ENCODE measurements around the gene NOPCHAP1.

NOPCHAP1 gene

DNA sequence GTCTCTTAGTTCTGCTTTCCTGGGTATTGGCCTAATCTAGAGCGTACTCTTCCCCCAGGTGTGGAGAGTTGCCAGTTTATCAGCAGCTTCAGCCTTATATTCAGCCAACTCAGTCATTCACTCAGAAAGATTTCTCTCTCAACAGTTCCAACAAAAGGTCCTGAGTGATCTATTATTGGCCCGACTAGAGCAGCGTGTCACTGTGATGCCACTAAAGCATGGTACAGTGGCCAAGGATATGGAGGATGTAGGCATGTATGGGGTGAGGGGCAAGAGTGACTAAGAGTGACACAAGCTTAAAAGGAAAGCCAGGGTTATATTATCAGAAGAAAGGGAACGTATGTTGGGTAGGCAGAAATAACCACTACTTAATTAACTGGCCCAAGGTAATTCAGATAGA is 4.8 kb downstream of the NOPCHAP1 start:
- H3K27ac ChIP-seq = no peak overlapping the region
- TF ChIP-seq, protein P1, sequence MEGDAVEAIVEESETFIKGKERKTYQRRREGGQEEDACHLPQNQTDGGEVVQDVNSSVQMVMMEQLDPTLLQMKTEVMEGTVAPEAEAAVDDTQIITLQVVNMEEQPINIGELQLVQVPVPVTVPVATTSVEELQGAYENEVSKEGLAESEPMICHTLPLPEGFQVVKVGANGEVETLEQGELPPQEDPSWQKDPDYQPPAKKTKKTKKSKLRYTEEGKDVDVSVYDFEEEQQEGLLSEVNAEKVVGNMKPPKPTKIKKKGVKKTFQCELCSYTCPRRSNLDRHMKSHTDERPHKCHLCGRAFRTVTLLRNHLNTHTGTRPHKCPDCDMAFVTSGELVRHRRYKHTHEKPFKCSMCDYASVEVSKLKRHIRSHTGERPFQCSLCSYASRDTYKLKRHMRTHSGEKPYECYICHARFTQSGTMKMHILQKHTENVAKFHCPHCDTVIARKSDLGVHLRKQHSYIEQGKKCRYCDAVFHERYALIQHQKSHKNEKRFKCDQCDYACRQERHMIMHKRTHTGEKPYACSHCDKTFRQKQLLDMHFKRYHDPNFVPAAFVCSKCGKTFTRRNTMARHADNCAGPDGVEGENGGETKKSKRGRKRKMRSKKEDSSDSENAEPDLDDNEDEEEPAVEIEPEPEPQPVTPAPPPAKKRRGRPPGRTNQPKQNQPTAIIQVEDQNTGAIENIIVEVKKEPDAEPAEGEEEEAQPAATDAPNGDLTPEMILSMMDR (conservative IDR thresholded peaks at IDR 0.05) = no peak

DNA sequence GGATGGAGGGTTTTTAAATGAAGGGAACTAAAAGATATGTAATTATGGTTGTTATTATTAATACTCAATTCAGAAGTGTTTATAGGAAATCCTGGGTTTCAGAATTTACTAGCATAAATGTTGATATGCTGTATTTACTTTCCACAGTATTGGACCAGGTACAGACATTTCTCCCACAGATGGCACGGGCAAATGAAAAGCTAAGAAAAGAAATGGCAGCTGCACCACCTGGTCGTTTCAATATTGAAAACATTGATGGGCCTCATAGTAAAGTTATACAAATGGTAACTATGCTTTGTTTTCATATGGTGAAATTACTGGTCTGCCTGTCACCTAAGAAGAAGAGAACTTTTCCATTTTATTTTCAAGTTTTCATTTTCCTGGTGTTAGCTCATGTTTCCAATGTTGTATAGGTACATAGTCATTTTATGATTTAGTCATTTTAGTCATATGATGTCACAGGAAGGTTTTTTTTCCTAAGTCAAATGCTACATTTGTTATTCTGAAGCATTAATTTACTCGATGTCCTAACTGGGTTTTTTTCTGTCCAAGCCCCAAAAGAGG is 5.5 kb downstream of the NOPCHAP1 start:
- TF ChIP-seq, protein P1 (conservative IDR thresholded peaks at IDR 0.05) = no peak
- H3K27ac ChIP-seq = no peak overlapping the region

DNA sequence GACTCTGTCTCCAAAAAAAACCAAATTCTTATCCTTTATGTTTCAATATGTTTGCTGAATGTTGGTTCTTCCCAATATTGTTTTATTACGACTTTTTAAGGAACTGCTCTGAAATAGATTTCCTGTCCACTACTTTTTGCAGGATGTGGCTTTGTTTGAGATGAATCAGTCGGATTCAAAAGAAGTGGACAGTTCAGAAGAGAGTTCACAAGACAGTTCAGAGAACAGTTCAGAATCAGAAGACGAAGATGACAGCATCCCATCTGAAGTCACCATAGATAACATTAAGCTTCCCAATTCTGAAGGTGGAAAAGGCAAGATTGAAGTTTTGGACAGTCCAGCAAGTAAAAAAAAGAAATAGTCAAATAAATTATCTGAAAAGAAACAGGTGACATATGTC is 8.2 kb downstream of the NOPCHAP1 start:
- TF ChIP-seq, protein P1 (conservative IDR thresholded peaks at IDR 0.05) = no peak
- no peak overlapping the region for H3K27ac ChIP-seq

DNA sequence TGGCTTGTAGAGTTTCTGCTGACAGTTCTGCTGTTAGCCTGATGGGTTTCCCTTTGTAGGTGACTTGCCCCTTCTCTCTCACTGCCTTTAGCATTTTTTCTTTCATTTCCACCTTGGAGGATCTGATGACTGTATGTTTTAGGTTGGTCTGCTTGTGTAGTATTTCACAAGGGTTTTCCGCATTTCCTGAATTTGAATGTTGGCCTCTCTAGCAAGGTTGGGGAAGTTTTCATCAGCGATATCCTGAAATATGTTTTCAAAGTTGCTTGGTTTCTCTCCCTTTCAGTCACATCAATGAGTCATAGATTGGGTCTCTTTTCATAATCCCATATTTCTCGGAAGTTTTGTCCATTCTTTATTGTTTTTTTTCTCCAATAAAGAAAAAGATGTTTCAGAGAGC is 11.4 kb downstream of the NOPCHAP1 start:
- TF ChIP-seq, protein P1 (conservative IDR thresholded peaks at IDR 0.05) = no peak
- H3K27ac ChIP-seq = no peak overlapping the region

DNA sequence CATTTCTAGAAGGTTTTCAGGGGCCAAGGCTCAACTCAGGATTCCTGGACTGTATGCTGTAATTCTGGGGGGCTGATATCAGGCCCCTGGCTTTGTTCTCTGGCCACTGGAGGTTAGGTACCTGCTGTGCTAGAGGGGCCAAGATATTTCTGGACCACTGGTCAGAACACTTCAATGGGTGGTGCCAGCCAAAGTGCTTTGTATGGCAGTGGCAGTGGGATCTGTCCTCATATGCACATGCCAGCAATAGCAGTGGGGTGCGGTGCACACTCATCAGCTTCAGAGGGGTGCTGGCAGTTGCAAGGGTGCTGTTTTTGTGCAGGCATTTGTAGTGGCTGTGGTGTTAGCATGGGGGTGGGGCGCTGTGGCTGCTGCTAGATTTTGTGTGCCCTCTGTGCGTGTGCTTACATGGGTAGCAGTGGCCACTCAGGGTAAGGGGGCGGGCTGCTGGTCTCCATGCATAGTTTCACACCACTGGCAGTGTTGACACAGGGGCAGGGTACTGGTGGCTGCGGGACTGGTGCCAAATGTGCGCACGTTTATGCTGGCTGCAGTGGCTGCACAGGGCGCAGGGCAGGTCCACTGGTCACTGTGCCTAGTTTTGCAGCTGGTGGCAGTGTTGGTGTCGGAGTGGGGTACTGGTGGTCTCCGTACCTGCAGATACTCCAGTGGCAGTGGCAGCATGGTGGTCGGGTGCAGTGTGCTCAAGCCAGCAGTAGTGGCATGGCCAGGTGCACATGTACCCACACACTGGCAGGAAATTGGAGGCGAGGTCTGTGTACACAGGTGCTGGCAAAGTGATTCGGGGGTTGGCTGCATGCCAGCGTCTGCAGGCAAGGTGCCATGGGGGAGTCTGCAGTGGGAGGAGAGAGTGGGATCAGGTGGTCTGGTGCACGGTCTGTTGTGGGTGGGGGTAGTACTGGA is 12.6 kb downstream of the NOPCHAP1 start:
- peak overlapping the region; percentile 48; the same call in 1 of the 2 replicates for H3K27ac ChIP-seq
- TF ChIP-seq, protein P1 (conservative IDR thresholded peaks at IDR 0.05) = no peak

DNA sequence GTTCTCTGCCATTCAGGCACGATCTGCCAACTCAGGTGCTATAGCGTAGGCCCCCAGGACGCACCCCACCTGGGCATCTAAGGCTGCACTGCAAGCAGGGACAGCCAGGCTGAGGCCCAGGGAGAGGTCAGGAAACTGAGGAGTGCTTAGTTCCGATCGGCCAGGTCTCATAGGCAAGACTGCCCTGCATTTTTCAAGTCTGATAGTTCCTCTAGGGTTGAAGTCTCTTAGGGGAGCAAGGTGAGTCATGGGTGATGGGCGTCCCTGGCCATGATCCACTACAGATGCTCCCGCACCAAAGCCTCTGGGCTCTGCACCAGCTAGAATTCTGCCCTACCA is 13.2 kb downstream of the NOPCHAP1 start:
- TF ChIP-seq, protein P1 (conservative IDR thresholded peaks at IDR 0.05) = no peak
- peak overlapping the region; percentile 48; the same call in 1 of the 2 replicates for H3K27ac ChIP-seq

DNA sequence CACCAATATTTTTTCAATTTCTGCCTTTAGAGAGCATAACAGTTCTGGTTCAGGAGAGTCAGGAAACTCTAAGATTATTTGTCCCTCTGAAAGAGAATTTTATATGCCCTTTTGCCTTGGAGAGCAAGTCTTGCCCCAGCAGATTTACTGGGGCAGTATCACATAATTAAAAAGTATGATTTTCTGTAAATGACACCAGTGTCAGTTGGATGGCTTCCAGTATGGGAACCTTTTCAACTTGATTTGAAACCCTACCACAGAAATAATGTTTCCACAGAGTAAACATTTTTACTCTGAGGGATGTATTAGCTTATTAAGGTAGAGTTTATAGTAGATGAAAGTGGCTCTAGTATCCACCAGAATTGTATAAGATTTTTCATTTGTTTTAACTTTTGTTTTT is 15.4 kb downstream of the NOPCHAP1 start:
- TF ChIP-seq, protein P1 (conservative IDR thresholded peaks at IDR 0.05) = no peak
- H3K27ac ChIP-seq = no peak overlapping the region

All from VCaP (cell line).